AG09319 (cell line): ENCODE measurements around the gene TJAP1.
A peak's percentile ranks its signal among the peaks of the same experiment; 100 is the strongest.

Experiments used
- DNase-seq: peaks from one replicate; pipeline ENCODE4 v3.0.0-alpha.2; 2010; ENCODE audit warnings: low read depth; ENCODE audit errors: extremely low read depth
- CTCF ChIP-seq: IDR thresholded peaks from 2 replicates; pipeline ENCODE4 v1.5.1; 2011; ENCODE audit warnings: low read depth, mild to moderate bottlenecking, inconsistent platforms, low read length, moderate library complexity

TJAP1 gene

GRCh38 chr6:43504756-43505593 is 27.6 kb downstream of the TJAP1 start:
- DNase-seq = no peak
- no peak for TF ChIP-seq CTCF

GRCh38 chr6:43505718-43506117 is 28.3 kb downstream of the TJAP1 start:
- no peak for TF ChIP-seq CTCF
- no peak for DNase-seq

GRCh38 chr6:43506171-43506570 is 28.8 kb downstream of the TJAP1 start:
- no peak for TF ChIP-seq CTCF
- DNase-seq = no peak

GRCh38 chr6:43506667-43507471 is 29.5 kb downstream of the TJAP1 start:
- peak; percentile 56 for DNase-seq
- TF ChIP-seq CTCF = peak; percentile 93

- TF ChIP-seq CTCF = no peak
- no peak for DNase-seq
Measured at GRCh38 chr6:43508481-43509141, 31.2 kb downstream of the TJAP1 start.

GRCh38 chr6:43509142-43509983 is 32.0 kb downstream of the TJAP1 start:
- no peak for DNase-seq
- TF ChIP-seq CTCF = no peak
